Measurements from ENCODE around the gene HNRNPA0.

HNRNPA0 gene

DNA sequence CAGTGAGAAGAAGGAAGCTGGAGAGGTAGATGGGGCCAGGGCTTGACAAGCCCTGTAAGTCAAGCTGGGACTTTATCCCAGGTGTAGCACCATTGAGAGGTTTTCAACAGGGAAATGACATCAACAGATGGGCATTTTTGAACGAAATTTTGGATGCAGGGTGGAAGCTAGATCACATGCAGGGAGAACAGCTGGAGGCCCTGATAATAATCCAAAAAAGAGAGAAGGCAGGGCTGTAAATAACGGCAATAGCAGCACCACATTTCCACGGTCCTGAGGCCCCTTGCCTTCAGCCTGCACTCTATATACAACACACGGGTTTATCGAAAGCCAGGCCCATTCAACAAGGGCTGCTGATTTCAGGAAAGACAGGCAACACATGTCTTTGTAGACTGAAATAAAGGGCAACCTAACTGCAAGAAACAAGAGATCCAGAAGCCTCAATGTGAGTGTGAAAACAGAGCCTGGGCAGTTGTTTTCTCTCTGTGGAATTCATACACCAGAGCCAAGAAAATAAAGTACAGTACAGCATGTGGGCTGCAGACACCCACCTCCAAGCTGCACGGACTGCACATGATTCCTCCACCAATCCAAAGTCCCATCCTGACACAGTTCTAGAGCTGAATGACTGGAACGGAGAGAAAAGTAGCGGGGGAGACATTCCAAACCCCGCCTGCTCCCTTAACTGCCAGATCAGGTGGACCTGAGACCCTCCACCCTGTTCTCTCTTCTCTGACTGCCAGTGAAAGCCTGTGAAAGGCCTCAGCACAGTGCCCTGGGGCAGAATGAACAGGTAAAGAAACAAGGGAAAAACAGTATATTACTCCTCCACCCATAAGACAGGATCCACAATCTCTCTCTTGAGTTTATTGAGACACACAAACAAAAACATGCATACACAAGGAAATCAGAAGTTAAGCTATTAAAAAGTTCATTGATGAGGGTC, 54.6 kb downstream of the HNRNPA0 start:
- no peak overlapping the region for H3K4me3 ChIP-seq (ENCODE audit: low read length in 2 of 2)
- no peak overlapping the region for H2BK15ac ChIP-seq (ENCODE audit: low read length)
- H2BK120ac ChIP-seq (ENCODE audit: low read depth, low read length) = no peak overlapping the region
- no peaks in the 10 kb centered on the region for H3K79me1 ChIP-seq (ENCODE audit: low read depth, low read length)
- no peaks in the 10 kb centered on the region for H3K9me3 ChIP-seq (replicated peaks in 1 of 2; ENCODE audit: control insufficient read depth in 2 of 2, insufficient read depth in 1 of 2, low read depth in 1 of 2, low read length in 2 of 2)
- no peak overlapping the region for H3K9ac ChIP-seq (ENCODE audit: low read depth, low read length, poor library complexity)
- H2BK5ac ChIP-seq (ENCODE audit: low read length) = no peak overlapping the region
- H4K91ac ChIP-seq (ENCODE audit: low read depth, low read length, poor library complexity) = no peak overlapping the region
- no peak overlapping the region for H3K23ac ChIP-seq (ENCODE audit: low read depth, low read length, poor library complexity)
- H3K36me3 ChIP-seq (replicated peaks in 1 of 2; ENCODE audit: control insufficient read depth in 2 of 2, insufficient read depth in 2 of 2, low read length in 2 of 2) = peaks cover 0 to 9% of the 10 kb centered on the region in 2 donors
- no peak overlapping the region for H3K4me2 ChIP-seq (ENCODE audit: insufficient read depth, low read length, poor library complexity, severe bottlenecking)
- H3K4me1 ChIP-seq (ENCODE audit: control insufficient read depth in 2 of 2, insufficient read depth in 1 of 2, low read depth in 1 of 2, low read length in 2 of 2) = no peaks in the 10 kb centered on the region
- H3K18ac ChIP-seq (ENCODE audit: low read length) = no peak overlapping the region
- no peak overlapping the region for H3K4ac ChIP-seq (ENCODE audit: low read length)
- no peak overlapping the region for H3K27ac ChIP-seq (replicated peaks; ENCODE audit: low read length)
- no peak overlapping the region for H3K14ac ChIP-seq (ENCODE audit: low read length)
- H2AK5ac ChIP-seq (ENCODE audit: low read depth, low read length) = no peak overlapping the region
- no peak overlapping the region for H4K8ac ChIP-seq (ENCODE audit: low read depth, low read length)
- H2AFZ ChIP-seq (ENCODE audit: low read length) = no peak overlapping the region
- no peaks in the 10 kb centered on the region for H3K27me3 ChIP-seq (ENCODE audit: control insufficient read depth in 3 of 3, insufficient read depth in 3 of 3, low read depth in 1 of 3, low read length in 3 of 3)
- no CpG with 5 or more reads among the region's 9 CpGs for WGBS, 2 donors (ENCODE audit: extremely low coverage in 2 of 2, insufficient read length in 2 of 2, insufficient replicate concordance in 1 of 2)
- no peak for DNase-seq (ENCODE audit: low spot score)
- no peak overlapping the region for H2BK12ac ChIP-seq (ENCODE audit: low read length)

DNA sequence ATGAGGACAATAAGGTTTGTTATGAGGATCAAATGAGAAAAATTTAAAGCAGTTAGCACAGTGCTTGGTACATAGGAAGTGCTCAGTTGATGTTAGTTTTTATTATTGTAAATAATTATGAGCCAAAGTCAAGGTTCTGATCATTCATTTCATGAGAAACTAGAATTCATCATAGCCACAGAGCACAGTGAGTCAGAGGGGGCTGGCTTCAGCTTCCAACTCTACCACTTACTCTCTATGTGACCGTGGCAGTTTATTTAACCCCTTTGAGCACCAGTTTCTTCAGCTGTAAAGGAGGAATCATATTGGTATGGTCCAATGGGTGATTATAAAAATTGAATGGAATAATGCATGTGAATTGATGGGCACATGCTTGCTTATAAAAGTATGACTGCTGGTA, 57.7 kb downstream of the HNRNPA0 start:
- Histone ChIP-seq H2AK5ac (ENCODE audit: low read depth, low read length) (no peak overlapping the region), H2BK120ac (ENCODE audit: low read depth, low read length) (no peak overlapping the region), H2BK12ac (ENCODE audit: low read length) (no peak overlapping the region), H3K14ac (ENCODE audit: low read length) (no peak overlapping the region), H2BK15ac (ENCODE audit: low read length) (no peak overlapping the region), H2BK5ac (ENCODE audit: low read length) (no peak overlapping the region), H3K36me3 (replicated peaks in 1 of 2; ENCODE audit: control insufficient read depth in 2 of 2, insufficient read depth in 2 of 2, low read length in 2 of 2) (peaks cover 0 to 9% of the 10 kb centered on the region in 2 donors), H3K9me3 (replicated peaks in 1 of 2; ENCODE audit: control insufficient read depth in 2 of 2, insufficient read depth in 1 of 2, low read depth in 1 of 2, low read length in 2 of 2) (no peaks in the 10 kb centered on the region), H3K18ac (ENCODE audit: low read length) (no peak overlapping the region), H4K91ac (ENCODE audit: low read depth, low read length, poor library complexity) (no peak overlapping the region), H3K4me3 (ENCODE audit: low read length in 2 of 2) (no peak overlapping the region), H3K4me2 (ENCODE audit: insufficient read depth, low read length, poor library complexity, severe bottlenecking) (no peak overlapping the region), H3K23ac (ENCODE audit: low read depth, low read length, poor library complexity) (no peak overlapping the region), H3K4me1 (ENCODE audit: control insufficient read depth in 2 of 2, insufficient read depth in 1 of 2, low read depth in 1 of 2, low read length in 2 of 2) (no peaks in the 10 kb centered on the region), H4K8ac (ENCODE audit: low read depth, low read length) (no peak overlapping the region), H3K27ac (replicated peaks; ENCODE audit: low read length) (no peak overlapping the region), H3K4ac (ENCODE audit: low read length) (no peak overlapping the region), H3K79me1 (ENCODE audit: low read depth, low read length) (no peaks in the 10 kb centered on the region), H2AFZ (ENCODE audit: low read length) (no peak overlapping the region), H3K9ac (ENCODE audit: low read depth, low read length, poor library complexity) (no peak overlapping the region), H3K27me3 (ENCODE audit: control insufficient read depth in 3 of 3, insufficient read depth in 3 of 3, low read depth in 1 of 3, low read length in 3 of 3) (no peaks in the 10 kb centered on the region)
- WGBS, 2 donors (ENCODE audit: extremely low coverage in 2 of 2, insufficient read length in 2 of 2, insufficient replicate concordance in 1 of 2) = no CpG with 5 or more reads among the region's 1 CpG
- DNase-seq (ENCODE audit: low spot score) = no peak

DNA sequence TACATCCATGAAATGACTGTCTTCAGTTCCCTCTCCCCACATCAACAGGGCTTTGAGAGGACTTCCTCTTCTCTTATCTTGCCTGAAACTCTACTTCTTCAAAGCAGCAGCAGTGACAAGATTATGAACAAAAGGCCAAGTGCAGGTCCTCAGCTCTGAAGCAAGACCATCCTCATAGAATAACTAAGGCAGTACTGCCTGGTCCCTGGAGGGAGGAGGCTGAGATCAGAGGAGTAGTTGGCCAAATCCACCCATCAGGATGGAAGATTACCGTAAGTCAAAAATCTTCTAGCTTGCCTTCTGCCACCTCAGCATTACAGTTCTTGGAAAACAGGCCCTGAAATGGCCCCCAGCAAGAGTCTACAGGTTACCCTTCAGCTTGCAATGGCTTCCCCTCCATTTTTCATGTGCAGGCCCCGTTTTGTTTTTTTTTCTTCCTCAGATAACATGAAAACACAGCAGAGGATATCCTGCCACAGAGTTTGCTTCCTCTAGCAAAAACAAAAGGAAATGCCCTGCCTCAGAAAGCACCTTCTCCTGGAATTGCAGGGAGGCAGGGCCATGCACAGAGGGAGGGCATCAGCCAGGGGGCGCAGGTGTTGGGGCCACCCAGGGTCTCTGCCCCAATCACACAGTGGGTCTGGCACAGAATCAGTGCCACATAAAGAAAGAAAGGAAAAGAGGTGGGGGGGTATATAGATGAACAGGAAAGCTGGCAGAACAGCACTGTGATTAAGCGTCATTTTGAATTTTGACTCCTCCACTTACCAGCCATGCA, 58.3 kb downstream of the HNRNPA0 start:
- no peak overlapping the region for H3K9ac ChIP-seq (ENCODE audit: low read depth, low read length, poor library complexity)
- no peaks in the 10 kb centered on the region for H3K4me1 ChIP-seq (ENCODE audit: control insufficient read depth in 2 of 2, insufficient read depth in 1 of 2, low read depth in 1 of 2, low read length in 2 of 2)
- peaks cover 0 to 9% of the 10 kb centered on the region in 2 donors for H3K36me3 ChIP-seq (replicated peaks in 1 of 2; ENCODE audit: control insufficient read depth in 2 of 2, insufficient read depth in 2 of 2, low read length in 2 of 2)
- no peak overlapping the region for H2BK15ac ChIP-seq (ENCODE audit: low read length)
- no peak overlapping the region for H3K4ac ChIP-seq (ENCODE audit: low read length)
- H2BK12ac ChIP-seq (ENCODE audit: low read length) = no peak overlapping the region
- WGBS, 2 donors (ENCODE audit: extremely low coverage in 2 of 2, insufficient read length in 2 of 2, insufficient replicate concordance in 1 of 2) = no CpG with 5 or more reads among the region's 4 CpGs
- DNase-seq (ENCODE audit: low spot score) = no peak
- H3K23ac ChIP-seq (ENCODE audit: low read depth, low read length, poor library complexity) = no peak overlapping the region
- no peak overlapping the region for H2BK120ac ChIP-seq (ENCODE audit: low read depth, low read length)
- H3K14ac ChIP-seq (ENCODE audit: low read length) = no peak overlapping the region
- H3K27ac ChIP-seq (replicated peaks; ENCODE audit: low read length) = no peak overlapping the region
- H2AK5ac ChIP-seq (ENCODE audit: low read depth, low read length) = no peak overlapping the region
- H3K4me3 ChIP-seq (ENCODE audit: low read length in 2 of 2) = no peak overlapping the region
- H3K79me1 ChIP-seq (ENCODE audit: low read depth, low read length) = no peaks in the 10 kb centered on the region
- H3K18ac ChIP-seq (ENCODE audit: low read length) = no peak overlapping the region
- no peaks in the 10 kb centered on the region for H3K27me3 ChIP-seq (ENCODE audit: control insufficient read depth in 3 of 3, insufficient read depth in 3 of 3, low read depth in 1 of 3, low read length in 3 of 3)
- no peak overlapping the region for H2AFZ ChIP-seq (ENCODE audit: low read length)
- no peak overlapping the region for H2BK5ac ChIP-seq (ENCODE audit: low read length)
- no peak overlapping the region for H3K4me2 ChIP-seq (ENCODE audit: insufficient read depth, low read length, poor library complexity, severe bottlenecking)
- no peak overlapping the region for H4K8ac ChIP-seq (ENCODE audit: low read depth, low read length)
- H3K9me3 ChIP-seq (replicated peaks in 1 of 2; ENCODE audit: control insufficient read depth in 2 of 2, insufficient read depth in 1 of 2, low read depth in 1 of 2, low read length in 2 of 2) = no peaks in the 10 kb centered on the region
- H4K91ac ChIP-seq (ENCODE audit: low read depth, low read length, poor library complexity) = no peak overlapping the region

Data from neuronal stem cell (in vitro differentiated cells).